Stimulated activated CD8-positive, alpha-beta memory T cell treated with anti-CD3 and anti-CD28 coated beads, Interleukin-12 subunit alpha, Interleukin-12 subunit beta, amount 100 ng/mL, for 24 hours (primary cell): ENCODE results near the gene UNC119.

Experiments
- DNase-seq: peaks from one replicate; pipeline ENCODE4 v3.0.0-alpha.2; 2020; ENCODE audit errors: extremely low read depth

UNC119 gene

DNA sequence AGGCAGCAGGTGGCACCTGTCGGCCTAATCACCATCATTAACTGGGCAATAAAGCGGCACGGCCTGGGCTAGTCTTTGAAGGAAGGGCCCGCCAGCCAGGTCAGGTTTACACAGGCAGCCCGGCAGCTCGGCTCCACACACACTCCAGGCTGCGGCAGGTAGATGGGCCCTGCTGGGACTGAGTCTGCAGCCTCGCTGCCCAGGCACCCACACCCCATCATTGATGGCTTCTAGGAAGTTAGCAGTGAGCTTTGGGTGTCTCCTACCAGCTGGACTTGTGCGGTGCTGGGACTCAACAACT, 53.1 kb downstream of the UNC119 start:
- DNase-seq, result no peak

DNA sequence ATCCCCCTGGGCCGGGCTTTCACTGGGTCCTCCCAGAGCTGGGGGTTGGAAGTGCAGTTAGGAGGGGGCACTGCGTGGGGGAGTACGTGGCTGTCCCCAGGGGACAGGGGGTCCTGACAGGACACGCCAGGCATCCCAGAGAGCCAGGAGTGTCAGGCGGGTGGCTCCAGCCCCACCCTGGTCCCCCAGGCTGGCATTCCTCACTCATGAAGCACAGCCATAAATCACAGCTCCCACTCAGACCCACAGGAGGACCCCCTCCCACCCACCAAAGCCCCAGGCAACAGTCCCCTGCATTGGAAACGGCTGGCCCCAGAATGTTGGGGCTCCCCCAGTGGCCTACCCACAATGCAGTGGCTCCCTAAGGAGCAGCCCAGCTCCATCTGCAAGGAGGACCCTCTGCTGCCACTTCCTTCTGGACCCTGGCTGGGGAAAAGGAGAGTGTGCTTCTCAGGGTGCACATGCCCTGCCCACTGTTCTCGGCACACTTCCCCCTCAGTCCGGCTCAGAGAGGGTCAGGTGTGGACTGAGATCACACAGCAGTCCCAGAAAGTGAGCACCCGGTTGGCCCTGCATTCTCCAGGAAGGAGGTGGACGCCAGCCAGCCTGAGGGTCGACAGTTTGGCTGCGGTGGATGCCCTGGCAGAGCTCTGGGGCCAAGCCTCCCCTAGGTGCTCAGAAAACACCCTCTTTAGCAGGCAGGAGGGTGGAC, 53.6 kb downstream of the UNC119 start:
- DNase-seq, result no peak

DNA sequence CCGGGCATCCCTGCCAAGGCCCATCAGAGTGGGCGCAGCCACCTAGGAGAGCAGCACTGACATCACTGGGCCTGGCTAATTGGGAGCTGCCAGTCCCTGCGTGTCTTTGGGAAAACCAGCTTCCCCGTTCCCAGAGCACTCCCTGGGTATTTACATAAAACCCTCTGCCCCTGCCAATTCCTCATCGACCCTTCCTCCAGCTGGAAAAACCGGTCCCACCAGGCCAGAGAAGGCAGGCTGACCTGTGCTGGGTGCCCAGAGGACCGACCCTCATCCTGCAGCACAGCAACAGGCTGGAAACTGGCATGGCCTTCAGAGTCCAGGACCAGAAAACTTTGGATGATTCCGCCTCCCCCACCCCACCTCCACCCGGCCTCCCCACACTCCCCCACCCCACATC, 54.5 kb downstream of the UNC119 start:
- no peak for DNase-seq
